GM18508 (cell line): ENCODE data around the gene PTMS.

ENCODE experiments used
- ATAC-seq: cut with Tn5 transposase; IDR thresholded peaks from one replicate; pipeline ENCODE4 v1.9.1; 2021; ENCODE audit warnings: moderate number of reproducible peaks; ENCODE audit not compliant: insufficient read depth, unreplicated experiment

Gene PTMS

DNA sequence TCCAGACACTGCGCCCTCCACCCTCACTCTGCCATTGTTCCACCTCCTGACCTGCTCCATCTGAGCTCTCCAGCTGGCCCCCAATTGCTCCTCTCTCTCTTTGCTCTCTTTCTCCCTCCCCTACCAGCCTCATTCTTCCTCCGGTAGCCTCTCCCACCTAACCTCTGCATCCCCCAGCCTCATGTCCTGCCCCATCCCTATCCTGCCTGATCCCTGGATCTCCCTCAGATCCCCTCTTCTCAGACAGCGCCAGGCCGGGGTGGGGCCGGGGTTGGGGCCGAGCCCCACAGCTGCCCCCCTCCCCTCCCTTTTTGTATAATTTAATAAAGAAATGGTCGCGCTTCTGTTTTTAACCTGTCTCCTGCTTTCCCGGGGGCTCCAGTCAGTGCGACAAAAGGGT is 4.4 kb downstream of the PTMS start:
- ATAC-seq, result no peak

GRCh38 chr12:6771091-6771495 is 4.9 kb downstream of the PTMS start:
- ATAC-seq, result no peak

DNA sequence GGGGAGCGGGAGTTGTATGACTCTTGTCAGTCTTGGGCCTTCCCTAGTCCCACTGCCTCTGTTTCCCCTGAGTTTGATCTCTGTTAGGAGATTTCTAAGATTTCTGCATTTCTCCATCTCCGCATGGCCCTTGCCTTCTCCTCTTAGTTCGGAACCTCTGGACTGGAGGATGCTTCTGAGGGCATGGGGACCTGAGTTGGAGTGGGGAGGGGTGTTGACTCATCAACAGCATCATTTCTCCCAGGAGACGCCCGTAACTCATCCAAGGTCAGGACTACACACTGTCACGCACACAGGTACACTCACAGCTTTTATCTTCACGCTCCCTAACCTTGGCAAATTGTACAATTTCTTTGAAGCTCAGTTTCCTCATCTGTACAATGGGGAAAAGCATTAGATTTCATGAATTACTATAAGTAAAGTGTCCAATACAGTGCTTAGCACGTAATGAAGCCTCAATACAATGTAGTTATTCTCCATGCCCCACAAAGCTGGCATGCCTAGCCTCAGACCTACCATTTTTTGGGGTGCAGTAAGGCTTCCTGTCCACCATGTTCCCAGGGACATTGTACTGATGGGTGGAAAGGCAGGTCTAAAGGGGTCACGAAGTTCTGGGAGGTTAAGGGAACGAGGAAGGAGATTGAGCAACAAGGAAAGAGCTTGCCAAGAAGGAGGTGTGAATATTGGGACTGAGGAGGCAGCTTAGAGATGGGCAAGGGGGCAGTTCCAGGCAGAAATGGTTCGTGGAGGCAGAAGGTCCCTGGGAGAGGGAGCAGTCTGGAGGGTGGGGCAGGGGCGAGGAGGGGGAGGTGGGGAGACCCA is 5.6 kb downstream of the PTMS start:
- ATAC-seq, result no peak

GRCh38 chr12:6772331-6772695 is 6.2 kb downstream of the PTMS start, which contains the start of gene LAG3:
TSS of gene LAG3 (plus strand) at chr12:6772520. CDS start at chr12:6772853, 333 bp downstream.
- no peak for ATAC-seq

DNA sequence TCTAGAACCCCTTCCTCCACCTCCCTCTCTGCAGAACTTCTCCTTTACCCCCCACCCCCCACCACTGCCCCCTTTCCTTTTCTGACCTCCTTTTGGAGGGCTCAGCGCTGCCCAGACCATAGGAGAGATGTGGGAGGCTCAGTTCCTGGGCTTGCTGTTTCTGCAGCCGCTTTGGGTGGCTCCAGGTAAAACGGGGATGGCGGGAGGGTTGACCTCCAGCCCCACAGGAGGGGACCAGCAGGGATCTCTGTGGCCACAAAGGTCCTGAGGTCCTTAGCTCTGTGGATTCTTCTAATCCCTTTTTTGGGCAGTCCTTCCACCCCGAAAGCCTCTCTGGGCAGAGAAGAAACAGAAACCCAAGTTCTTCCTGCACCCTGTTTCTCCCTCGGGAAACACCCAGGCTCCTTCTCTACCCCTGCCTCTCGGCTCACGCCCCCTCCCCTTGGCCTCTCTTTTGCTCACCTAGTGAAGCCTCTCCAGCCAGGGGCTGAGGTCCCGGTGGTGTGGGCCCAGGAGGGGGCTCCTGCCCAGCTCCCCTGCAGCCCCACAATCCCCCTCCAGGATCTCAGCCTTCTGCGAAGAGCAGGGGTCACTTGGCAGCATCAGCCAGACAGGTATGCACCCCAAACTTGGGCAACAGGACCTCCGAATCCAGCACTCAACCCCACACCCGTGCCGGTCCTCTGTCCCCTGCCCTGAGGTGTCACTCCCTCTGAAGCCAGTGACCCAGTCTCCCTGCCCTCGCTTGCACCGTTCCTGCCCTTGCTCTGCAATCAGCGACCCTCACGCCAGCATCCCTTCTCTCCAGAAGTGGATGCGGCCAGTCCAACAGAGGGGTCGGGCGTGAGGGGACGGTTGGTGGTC is 6.8 kb downstream of the PTMS start:
- no peak for ATAC-seq

DNA sequence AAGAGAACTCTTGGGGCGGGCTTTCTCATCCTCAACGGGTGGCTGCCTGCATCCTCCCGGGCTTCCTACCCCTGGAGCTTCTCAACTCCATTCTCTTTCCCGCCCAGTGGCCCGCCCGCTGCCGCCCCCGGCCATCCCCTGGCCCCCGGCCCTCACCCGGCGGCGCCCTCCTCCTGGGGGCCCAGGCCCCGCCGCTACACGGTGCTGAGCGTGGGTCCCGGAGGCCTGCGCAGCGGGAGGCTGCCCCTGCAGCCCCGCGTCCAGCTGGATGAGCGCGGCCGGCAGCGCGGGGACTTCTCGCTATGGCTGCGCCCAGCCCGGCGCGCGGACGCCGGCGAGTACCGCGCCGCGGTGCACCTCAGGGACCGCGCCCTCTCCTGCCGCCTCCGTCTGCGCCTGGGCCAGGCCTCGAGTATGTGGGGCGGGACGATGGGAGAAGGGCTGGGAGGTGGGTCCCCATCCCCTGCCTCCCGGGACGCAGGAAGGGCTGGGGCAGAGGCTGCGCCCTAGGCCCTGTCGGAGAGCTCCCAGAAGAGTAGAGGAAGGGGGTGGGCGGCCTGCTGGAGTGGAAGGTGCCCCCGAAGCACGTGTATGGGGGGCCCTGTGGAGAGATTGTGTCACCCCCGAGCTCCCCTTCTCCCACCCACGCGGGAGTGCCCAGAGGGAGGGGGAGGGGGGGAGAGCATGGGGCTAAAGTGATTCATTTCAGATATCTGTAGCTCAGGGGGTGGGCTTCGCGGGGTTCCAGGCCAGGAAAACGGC is 7.6 kb downstream of the PTMS start:
- ATAC-seq, result no peak

DNA sequence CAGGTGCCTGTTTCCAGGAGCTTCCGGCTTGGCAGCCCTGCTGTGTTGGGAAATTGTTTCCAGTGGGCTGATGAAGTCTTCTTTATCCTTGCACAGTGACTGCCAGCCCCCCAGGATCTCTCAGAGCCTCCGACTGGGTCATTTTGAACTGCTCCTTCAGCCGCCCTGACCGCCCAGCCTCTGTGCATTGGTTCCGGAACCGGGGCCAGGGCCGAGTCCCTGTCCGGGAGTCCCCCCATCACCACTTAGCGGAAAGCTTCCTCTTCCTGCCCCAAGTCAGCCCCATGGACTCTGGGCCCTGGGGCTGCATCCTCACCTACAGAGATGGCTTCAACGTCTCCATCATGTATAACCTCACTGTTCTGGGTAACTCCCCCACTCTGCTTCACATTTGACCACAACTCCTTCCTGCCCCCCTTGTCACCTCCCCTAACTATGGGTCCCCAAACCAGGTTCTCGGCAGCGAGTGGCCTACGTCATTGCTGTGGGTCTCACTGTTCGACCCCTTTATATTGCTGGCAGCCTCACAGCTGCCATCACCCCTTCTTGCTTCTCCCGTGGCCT is 8.4 kb downstream of the PTMS start:
- no peak for ATAC-seq

GRCh38 chr12:6775185-6776174 is 9.3 kb downstream of the PTMS start:
- ATAC-seq, result no peak

DNA sequence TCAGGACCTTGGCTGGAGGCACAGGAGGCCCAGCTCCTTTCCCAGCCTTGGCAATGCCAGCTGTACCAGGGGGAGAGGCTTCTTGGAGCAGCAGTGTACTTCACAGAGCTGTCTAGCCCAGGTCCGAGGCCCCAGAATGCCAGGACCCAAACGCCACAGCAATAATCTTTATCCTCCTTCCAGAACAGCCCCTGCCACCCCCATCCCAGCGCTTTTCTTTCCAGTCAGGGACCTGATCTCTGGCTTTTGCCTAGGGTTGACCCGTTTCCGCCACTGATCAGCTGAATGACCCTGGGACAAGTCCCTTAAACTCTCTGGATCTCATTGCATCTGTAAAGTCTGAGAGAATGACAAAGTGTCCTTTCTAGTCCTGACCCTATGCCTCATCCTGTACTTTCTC is 11.2 kb downstream of the PTMS start:
- no peak for ATAC-seq

GRCh38 chr12:6778217-6778573 is 12.0 kb downstream of the PTMS start:
- no peak for ATAC-seq

GRCh38 chr12:6778574-6779550 is 12.7 kb downstream of the PTMS start:
- no peak for ATAC-seq

- no peak for ATAC-seq
These were observed 13.7 kb downstream of the PTMS start for GRCh38 chr12:6779708-6780432.

GRCh38 chr12:6780573-6780972 is 14.4 kb downstream of the PTMS start:
- no peak for ATAC-seq

- ATAC-seq, result no peak
These were observed 16.0 kb downstream of the PTMS start for GRCh38 chr12:6782119-6782518.

DNA sequence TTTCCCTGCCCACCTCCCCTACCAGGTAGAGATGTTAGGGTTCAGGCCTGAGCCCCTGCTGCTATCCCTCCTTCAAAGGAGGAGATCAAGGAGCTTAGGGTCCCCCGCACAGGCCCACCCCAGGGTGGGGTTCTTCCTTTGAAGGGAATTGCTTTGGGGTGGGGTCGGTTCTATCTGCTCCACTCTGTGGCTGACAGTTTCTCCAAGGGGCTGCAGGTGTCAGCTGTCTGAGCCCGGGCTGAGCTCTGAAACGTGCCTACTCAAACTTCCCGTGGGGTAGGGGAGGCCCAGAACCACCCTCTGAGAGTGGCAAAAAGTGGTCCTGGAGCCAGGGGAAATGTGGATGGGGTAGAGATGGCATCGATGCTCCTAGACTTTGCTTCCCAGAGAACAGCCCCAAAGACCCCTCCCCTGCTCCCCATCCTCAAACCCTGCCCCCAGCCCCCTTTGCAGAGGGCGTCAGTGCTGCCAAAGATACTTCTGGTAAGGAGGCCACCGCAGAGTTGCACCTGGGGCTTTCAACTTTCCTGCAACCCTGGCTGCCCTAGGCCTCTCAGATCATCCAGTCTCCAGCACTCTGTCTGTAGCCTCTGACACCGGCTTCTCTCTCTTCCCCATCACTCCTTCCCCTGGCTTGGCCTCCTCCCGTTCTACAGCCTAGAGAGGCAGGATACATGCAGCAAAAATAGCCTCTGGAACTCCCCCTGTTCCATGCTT is 16.8 kb downstream of the PTMS start:
- ATAC-seq, result no peak

DNA sequence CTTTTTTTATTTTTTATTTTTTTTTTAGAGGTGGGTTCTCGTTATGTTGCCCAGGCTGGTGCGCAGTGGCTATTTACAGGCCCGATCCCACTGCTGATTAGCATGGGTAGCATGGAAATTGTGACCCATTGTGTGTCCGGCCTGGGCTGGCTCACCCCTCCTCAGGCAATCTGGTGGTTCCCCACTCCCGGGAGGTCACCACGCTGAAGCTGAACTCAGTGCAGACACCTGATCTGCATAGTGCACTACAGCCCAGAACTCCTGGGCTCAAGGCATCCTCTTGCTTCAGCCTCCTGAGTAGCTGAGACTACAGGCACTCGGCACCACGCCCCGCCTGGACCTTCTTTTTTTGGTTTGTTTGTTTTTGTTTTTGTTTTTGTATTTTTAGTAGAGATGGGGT is 17.7 kb downstream of the PTMS start:
- no peak for ATAC-seq

DNA sequence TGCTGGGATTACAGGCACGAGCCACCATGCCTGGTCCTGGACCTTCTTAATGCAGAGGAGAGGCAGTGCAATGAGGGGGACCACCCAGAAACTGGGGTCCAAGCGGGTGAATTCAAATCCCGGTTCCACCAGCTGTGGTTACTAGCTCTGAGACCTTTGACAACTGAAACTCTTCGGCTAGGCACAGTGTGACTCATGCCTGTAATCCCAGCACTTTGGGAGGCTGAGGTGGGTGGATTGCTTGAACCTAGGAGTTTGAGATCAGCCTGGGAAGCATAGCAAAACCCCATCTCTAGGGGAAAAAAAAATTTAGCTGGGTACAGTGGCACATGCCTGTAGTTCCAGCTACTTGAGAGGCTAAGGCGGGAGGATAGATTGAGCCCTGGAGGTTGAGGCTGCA is 18.1 kb downstream of the PTMS start:
- no peak for ATAC-seq
